SK-N-MC (cell line): ENCODE measurements around the gene SDK1.

ENCODE experiments used
- DNase-seq: peaks from one replicate; pipeline ENCODE4 v3.0.0-alpha.2; 2011; ENCODE audit warnings: low read depth, low spot score
- H3K27ac ChIP-seq: fragments of 200-600 bp; sonication (generic); 2 replicates; pipeline ENCODE4 v1.5.1; 2016; ENCODE audit warnings: mixed run types
- H3K36me3 ChIP-seq: fragments of 200-600 bp; sonication (generic); 2 replicates; pipeline ENCODE4 v1.6.1; 2017; ENCODE audit warnings: antibody characterized with exemption, low read length, mixed read lengths; ENCODE audit not compliant: insufficient read depth
- H3K4me3 ChIP-seq: fragments of 200-600 bp; sonication (generic); 2 replicates; pipeline ENCODE4 v1.5.1; 2016
- H3K9ac ChIP-seq: fragments of 200-600 bp; sonication (generic); 2 replicates; pipeline ENCODE4 v1.8.0; 2017; ENCODE audit warnings: mixed run types, mixed read lengths; ENCODE audit not compliant: insufficient read length
- H3K9me3 ChIP-seq: fragments of 200-600 bp; sonication (generic); 2 replicates; pipeline ENCODE4 v1.6.1; 2017; ENCODE audit warnings: low read depth, mild to moderate bottlenecking, antibody characterized with exemption, low read length, moderate library complexity, mixed read lengths
- EZH2 ChIP-seq: fragments of 200-600 bp; sonication (generic); IDR thresholded peaks from one replicate; pipeline ENCODE4 v1.6.1; 2017; ENCODE audit warnings: antibody characterized with exemption
- FOXP2 ChIP-seq: optimal IDR thresholded peaks from 2 replicates; pipeline ENCODE3; 2011; ENCODE audit warnings: mild to moderate bottlenecking, moderate library complexity; ENCODE audit not compliant: insufficient read depth; ENCODE audit errors: extremely low read length, control extremely low read depth
- POLR2AphosphoS5 ChIP-seq: IDR thresholded peaks from 2 replicates; pipeline ENCODE4 v1.6.1; 2012; ENCODE audit warnings: mild to moderate bottlenecking, low read depth, low read length, borderline replicate concordance

Gene SDK1

GRCh38 chr7:3318874-3319273 is 17.8 kb downstream of the SDK1 start:
- peak overlapping the region; percentile 24 for H3K9ac ChIP-seq
- TF ChIP-seq FOXP2 = no peak
- no peak for TF ChIP-seq EZH2
- no peak for TF ChIP-seq POLR2AphosphoS5
- H3K9me3 ChIP-seq = no peaks in the 10 kb centered on the region
- H3K36me3 ChIP-seq = peaks cover 18% of the 10 kb centered on the region
- DNase-seq = no peak
- no peak overlapping the region for H3K4me3 ChIP-seq
- peak overlapping the region; percentile 95 for H3K27ac ChIP-seq

- Histone ChIP-seq H3K27ac (peak overlapping the region; percentile 95), H3K9ac (peak overlapping the region; percentile 78), H3K9me3 (no peaks in the 10 kb centered on the region), H3K36me3 (peaks cover 18% of the 10 kb centered on the region), H3K4me3 (peak overlapping the region; percentile 66)
- no peak for TF ChIP-seq POLR2AphosphoS5
- TF ChIP-seq FOXP2 = no peak
- TF ChIP-seq EZH2 = no peak
- DNase-seq = no peak
These were observed 20.2 kb downstream of the SDK1 start for GRCh38 chr7:3321206-3321605.

DNA sequence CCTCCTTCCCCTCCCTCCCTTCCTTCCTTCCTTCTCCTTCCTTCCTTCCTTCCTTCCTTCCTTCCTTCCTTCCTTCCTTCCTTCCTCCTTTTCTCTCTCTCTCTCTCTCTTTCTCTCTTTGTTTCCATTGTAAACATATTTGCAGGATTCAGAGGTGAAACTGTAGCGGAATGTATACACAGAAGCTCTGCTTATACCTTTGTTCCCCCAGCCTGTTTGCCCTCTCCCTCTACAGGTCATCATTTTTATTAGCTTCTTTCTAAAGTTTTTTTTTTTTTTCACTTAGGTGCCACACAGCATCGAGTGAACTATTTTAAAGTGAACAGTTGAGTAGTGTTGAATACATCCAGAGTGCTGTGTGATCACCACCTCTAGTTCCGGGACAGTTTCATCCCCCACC is 20.7 kb downstream of the SDK1 start:
- peak; percentile 83 for DNase-seq
- TF ChIP-seq EZH2 = no peak
- TF ChIP-seq POLR2AphosphoS5 = peak; percentile 29; the same call in 1 of the 2 replicates
- no peak for TF ChIP-seq FOXP2

GRCh38 chr7:3326246-3326645 is 25.2 kb downstream of the SDK1 start:
- peaks cover 10% of the 10 kb centered on the region; the same call in 1 of the 2 replicates for H3K9me3 ChIP-seq
- H3K9ac ChIP-seq = peak overlapping the region; percentile 19
- TF ChIP-seq FOXP2 (no peak), POLR2AphosphoS5 (no peak), EZH2 (no peak)
- peak overlapping the region; percentile 81 for H3K27ac ChIP-seq
- H3K4me3 ChIP-seq = no peak overlapping the region
- no peak for DNase-seq
- peaks cover 35% of the 10 kb centered on the region for H3K36me3 ChIP-seq

More for the DNA sequence above, 20.7 kb downstream of the SDK1 start:
- Histone ChIP-seq H3K4me3 (peak overlapping the region; percentile 42; the same call in 1 of the 2 replicates), H3K9ac (peak overlapping the region; percentile 30), H3K36me3 (peaks cover 18% of the 10 kb centered on the region), H3K27ac (peak overlapping the region; percentile 91), H3K9me3 (no peaks in the 10 kb centered on the region)

DNA sequence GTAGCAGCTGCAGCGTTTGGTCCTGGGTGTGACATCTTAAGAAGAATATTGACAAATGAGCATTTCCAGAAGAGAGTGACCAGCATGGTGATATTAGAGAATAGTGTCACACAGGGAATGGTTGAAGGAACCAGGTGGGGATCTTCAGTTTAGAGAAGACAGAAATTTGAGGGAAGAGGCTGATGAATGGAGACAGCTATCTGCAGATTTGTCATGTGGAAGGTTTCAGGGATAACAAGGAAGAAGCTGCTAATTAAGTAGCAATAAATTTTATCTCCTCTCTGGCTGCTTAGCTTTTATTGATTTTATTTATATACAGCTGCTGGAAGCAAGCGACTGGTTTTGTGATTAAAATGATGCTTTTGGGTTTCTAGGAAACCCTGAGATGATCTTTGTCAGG is 26.0 kb downstream of the SDK1 start:
- H3K9ac ChIP-seq = no peak overlapping the region
- H3K36me3 ChIP-seq = peaks cover 35% of the 10 kb centered on the region
- no peak for DNase-seq
- TF ChIP-seq EZH2 (no peak), FOXP2 (no peak), POLR2AphosphoS5 (no peak)
- peaks cover 10% of the 10 kb centered on the region; the same call in 1 of the 2 replicates for H3K9me3 ChIP-seq
- peak overlapping the region; percentile 14; the same call in 1 of the 2 replicates for H3K27ac ChIP-seq
- H3K4me3 ChIP-seq = no peak overlapping the region

- TF ChIP-seq EZH2 (no peak), FOXP2 (no peak), POLR2AphosphoS5 (no peak)
- Histone ChIP-seq H3K4me3 (peak overlapping the region; percentile 25; the same call in 1 of the 2 replicates), H3K27ac (peak overlapping the region; percentile 14; the same call in 1 of the 2 replicates), H3K36me3 (peaks cover 29% of the 10 kb centered on the region), H3K9me3 (peaks cover 10% of the 10 kb centered on the region; the same call in 1 of the 2 replicates), H3K9ac (no peak overlapping the region)
- DNase-seq = no peak
These were observed 26.6 kb downstream of the SDK1 start for GRCh38 chr7:3327655-3328054.

GRCh38 chr7:3332308-3332707 is 31.3 kb downstream of the SDK1 start:
- TF ChIP-seq EZH2 = no peak
- TF ChIP-seq POLR2AphosphoS5 = no peak
- TF ChIP-seq FOXP2 = no peak
- Histone ChIP-seq H3K9me3 (peaks cover 10% of the 10 kb centered on the region; the same call in 1 of the 2 replicates), H3K9ac (no peak overlapping the region), H3K4me3 (peak overlapping the region; percentile 11; the same call in 1 of the 2 replicates), H3K27ac (peak overlapping the region; percentile 55; the same call in 1 of the 2 replicates), H3K36me3 (peaks cover 38% of the 10 kb centered on the region)
- no peak for DNase-seq

GRCh38 chr7:3333861-3334260 is 32.8 kb downstream of the SDK1 start:
- peaks cover 10% of the 10 kb centered on the region; the same call in 1 of the 2 replicates for H3K9me3 ChIP-seq
- TF ChIP-seq FOXP2 (no peak), POLR2AphosphoS5 (no peak), EZH2 (no peak)
- H3K36me3 ChIP-seq = peaks cover 47% of the 10 kb centered on the region
- no peak overlapping the region for H3K4me3 ChIP-seq
- no peak for DNase-seq
- no peak overlapping the region for H3K27ac ChIP-seq
- no peak overlapping the region for H3K9ac ChIP-seq
